Measurements from ENCODE around the gene LTBP3.
"Not testable (repeated sequence)": the region's sequence is repeated elsewhere in the genome, so short reads cannot be mapped to it uniquely, and the experiment has no call there.

The LTBP3 gene

GRCh38 chr11:65571940-65572339 lies 13.8 kb upstream of the LTBP3 start:
- peak; percentile 78 for DNase-seq (ENCODE audit: low read depth, low spot score)

DNA sequence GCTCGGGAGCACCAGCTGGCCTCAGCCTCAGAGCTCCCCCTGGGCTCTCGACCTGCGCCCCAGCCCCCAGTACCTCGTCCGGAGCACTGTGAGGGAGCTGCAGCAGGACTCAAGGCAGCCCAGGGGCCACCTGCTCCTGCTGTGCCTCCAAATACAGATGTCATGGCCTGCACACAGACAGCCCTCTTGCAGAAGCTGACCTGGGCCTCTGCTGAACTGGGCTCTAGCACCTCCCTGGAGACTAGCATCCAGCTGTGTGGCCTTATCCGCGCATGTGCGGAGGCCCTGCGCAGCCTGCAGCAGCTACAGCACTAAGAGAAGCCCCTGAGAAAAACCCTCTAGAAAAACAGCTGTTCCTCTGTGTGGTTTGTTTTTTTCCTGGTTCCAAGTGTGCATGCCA lies 13.3 kb upstream of the LTBP3 start:
- no peak for DNase-seq (ENCODE audit: low read depth, low spot score)

GRCh38 chr11:65569973-65570918 lies 12.1 kb upstream of the LTBP3 start, which contains the start of gene ZNRD2:
Gene ZNRD2 (plus strand): TSS chr11:65570477. CDS start chr11:65570492, 15 bp downstream.
- DNase-seq (ENCODE audit: low read depth, low spot score): peak; percentile 99

DNA sequence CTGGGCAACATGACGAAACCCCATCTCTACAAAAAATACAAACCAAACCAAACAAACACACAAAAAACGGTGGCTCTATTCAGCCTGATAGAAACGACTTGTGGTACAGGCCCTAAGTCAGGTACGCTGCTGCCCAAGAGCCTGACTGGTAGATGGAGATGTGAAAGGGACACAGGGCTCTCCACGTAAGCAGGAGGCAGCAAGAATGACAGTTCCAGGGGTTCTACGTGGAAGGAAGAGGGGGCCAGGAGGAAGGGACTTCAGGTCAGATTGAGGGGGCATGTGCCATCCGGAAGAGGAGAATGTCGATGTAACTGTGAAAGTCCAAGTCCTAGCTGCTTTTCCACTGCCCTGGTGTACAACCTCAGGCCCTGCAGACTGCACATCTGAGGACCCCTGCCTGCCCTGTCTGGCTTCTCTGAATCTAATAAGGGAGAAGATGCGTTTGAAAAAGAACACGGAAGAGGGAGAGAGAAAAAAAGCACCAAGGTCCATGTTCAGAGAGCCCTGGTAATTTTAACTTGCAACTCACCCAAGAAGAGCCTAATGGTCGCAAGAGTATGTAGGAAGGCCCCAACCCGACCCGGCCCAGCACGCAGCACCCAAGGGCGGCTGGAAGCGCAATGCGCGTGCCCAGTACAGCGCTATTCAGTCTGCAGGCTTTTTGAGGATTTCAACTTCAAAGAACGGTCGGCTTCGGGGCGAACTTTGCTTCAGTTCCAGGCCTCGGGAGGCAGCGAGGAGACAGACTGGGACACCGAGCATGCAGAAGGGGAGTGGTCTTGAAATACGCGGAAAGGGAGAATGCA lies 11.2 kb upstream of the LTBP3 start:
- DNase-seq (ENCODE audit: low read depth, low spot score): no peak

- DNase-seq (ENCODE audit: low read depth, low spot score): no peak
Observed at GRCh38 chr11:65565624-65566453, 7.7 kb upstream of the LTBP3 start.

DNA sequence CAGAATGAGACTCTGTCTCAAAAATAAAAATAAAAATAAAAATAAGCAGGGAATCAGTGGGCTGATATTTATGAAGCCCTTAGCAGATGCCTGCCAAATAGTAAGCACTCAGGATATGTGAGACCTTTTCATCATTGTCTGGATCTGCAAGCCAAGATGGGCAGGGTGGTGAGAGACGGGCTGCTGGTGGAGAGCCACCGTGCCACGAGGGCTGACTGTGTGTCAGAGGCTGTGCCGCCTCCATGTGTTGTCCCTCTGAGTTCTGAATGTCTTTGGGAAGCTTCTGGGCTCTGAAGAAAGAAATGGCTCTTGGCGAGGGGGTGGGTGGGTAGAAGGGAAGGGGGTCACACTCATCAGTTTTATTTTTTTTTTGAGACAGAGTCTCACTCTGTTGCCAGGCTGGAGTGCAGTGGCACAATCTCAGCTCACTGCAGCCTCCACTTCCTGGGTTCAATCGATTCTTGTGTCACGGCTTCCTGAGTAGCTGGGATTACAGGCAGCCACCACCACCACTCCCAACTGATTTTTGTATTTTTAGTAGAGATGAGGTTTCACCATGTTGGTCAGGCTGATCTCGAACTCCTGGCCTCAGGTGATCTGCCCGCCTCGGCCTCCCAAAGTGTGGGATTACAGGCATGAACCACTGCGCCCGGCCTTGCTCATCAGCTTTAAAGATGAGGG lies 6.9 kb upstream of the LTBP3 start:
- DNase-seq (ENCODE audit: low read depth, low spot score): not testable (repeated sequence)

GRCh38 chr11:65563601-65564000 lies 5.4 kb upstream of the LTBP3 start:
- no peak for DNase-seq (ENCODE audit: low read depth, low spot score)

- no peak for DNase-seq (ENCODE audit: low read depth, low spot score)
Observed at GRCh38 chr11:65562788-65563187, 4.6 kb upstream of the LTBP3 start.

- DNase-seq (ENCODE audit: low read depth, low spot score): no peak
Observed at GRCh38 chr11:65562020-65562419, 3.9 kb upstream of the LTBP3 start.

GRCh38 chr11:65560555-65561418 lies 2.6 kb upstream of the LTBP3 start:
- DNase-seq (ENCODE audit: low read depth, low spot score): peak; percentile 72

- DNase-seq (ENCODE audit: low read depth, low spot score): no peak
Observed at GRCh38 chr11:65559951-65560537, 1.9 kb upstream of the LTBP3 start.

GRCh38 chr11:65559535-65559934 lies 1.4 kb upstream of the LTBP3 start:
- DNase-seq (ENCODE audit: low read depth, low spot score): no peak

GRCh38 chr11:65558930-65559509 lies 861 bp upstream of the LTBP3 start:
- no peak for DNase-seq (ENCODE audit: low read depth, low spot score)

DNA sequence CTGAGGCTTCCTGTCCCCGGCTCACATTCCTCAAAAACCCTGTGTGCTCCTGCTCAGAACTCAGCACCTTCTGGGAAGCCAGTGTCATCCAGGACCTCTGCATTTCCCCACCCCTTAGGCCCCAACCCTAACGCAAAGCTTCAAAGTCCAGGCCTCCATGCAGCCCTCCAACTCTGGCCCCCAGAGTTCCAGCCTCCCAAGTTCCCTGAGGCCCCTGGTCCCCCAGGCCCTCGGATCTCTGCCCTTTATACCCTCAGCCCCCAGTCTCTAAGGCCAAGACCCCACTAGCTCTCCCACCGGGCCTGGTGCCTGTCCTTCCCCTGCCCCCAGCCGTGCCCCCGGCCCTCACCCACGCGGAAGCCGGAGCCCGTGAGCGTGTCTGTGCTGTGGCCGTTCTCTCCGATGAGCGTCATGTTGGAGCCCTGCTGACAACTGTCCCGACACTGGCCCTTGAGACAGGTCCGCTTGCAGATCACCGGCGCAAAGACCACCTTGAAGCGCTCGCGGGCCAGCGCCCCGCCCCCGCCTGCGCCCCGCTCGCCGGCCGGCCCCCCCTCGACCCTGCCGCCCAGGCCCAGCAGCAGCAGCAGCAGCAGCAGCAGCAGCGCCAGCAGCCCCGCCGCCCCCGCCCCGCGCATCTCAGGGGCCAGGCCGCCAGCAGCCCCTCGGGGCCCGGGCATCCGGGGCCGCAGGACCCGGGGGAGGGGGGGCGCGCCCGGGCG lies 718 bp downstream of the LTBP3 start:
- no peak for DNase-seq (ENCODE audit: low read depth, low spot score)

DNA sequence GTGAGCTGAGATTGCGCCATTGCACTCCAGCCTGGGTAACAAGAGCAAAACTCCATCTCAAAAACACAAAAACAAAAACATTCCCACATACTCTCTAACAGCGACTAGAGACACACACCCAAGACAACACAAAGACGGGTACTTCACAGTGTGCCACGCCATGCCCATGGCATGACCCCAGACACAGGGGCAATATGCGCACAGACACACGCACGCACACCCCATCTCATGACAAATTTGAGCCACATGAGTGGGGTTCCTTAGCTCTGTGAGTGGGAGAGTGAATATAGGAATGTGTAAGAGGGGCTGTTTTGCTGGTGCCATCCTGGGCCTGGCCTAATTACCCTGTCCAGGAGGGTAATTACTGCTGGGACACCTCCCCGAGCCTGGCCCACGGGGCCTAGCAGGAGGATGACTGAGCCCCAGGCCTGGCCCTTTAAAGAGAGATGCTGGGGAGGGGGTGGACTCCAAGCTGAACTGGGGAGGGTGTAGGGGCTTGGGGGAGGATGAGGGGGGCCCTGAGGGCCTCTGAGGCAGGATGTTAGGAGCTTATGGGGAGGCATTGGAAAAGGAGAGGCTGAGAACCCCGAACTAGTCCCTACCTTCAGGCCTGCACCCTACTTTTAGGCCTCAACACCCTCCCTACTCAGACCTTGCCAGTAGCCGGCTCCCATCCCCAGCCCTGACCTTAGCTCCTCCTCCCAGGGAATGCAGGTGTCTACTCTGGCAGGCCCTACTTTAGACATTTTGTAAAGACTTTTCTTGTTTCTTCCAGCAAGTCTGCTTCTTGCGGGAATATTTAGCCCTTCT lies 1.5 kb downstream of the LTBP3 start:
- no peak for DNase-seq (ENCODE audit: low read depth, low spot score)

DNA sequence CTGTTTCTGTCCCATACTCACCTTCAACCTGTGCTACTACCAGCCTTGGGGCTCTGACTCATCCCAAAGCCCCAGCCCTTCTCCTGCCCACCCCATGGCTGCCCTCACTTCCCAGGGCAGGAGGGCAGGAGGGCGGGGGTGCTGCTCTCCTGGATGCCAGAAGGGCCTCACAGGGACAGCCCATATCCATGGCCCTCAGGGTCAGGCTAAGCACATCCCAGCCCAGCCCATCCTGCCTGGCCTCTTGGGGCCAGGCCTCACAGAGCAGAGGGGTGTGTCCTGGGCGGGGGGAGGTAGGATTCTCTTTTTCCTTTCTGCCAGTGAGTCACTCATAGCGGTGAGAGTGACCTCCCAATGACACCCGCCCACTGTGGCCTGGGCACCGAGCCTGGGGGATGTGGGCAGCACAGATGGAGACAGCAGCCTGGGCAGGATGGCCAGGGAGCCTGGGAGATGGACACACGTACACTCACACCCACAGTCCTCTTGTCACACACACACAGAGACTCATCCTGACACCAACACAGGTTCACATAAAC lies 2.4 kb downstream of the LTBP3 start:
- no peak for DNase-seq (ENCODE audit: low read depth, low spot score)

- DNase-seq (ENCODE audit: low read depth, low spot score): no peak
Observed at GRCh38 chr11:65554842-65555430, 3.2 kb downstream of the LTBP3 start.
